Measurements from ENCODE around the gene EIF3I. TPM values are rescaled to one million over a fixed set of nuclear protein-coding genes. Genes with fewer than 3 reads are reported as not detected.

Gene EIF3I
- 243 and 249 TPM in 2 replicates for total RNA-seq

GRCh38 chr1:32221980-32222755 is at the start of gene EIF3I, which contains the start of gene TMEM234:
Gene EIF3I, plus strand, starts transcription at chr1:32222407. Its CDS starts 35 bp downstream, at chr1:32222442.
Gene TMEM234, minus strand, starts transcription at chr1:32222353. Its CDS starts 31 bp downstream, at chr1:32222322.

DNA sequence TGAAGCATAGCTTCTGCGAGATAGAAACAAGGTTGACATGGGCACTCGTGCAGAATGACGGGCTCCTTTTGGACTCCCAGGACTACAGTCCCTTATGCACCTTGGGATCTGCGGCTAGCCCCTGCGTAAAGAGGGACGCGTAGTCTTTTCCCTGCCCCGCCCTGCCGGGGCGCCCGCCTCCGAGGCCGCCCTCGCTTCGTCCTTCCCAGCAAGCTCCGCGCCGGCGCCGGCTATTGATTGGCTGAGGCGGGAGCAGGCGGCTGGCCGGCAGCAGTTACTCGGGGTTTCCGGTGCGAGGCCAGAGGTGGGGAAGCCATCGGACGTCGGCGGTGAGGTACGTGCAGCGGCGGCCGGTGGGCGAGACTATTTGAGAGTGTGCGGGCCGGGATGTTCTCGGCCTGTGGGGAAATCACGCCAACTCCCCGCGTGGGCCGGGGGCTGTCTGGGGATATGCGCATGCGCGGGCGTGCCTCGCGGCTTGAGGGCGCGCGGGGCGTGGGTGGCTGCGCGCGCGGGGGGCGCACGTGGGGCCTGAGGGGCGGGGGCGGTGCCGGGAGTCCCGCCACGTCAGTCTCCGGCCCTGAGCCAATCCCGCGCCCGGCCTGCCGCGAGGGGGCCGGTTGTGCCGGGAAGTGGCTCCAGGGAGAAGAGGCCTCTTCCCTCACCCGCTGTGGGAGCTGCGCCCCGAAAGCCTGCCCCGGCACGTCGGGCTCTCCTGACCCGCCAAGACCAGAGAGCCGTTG is 42.6 kb upstream of the EIF3I start, which contains the start of gene TXLNA:
Gene TXLNA (plus strand): TSS at position 233 of the 743 bp plus-strand sequence. CDS start 671 bp downstream, outside the sequence.

GRCh38 chr1:32200226-32201010 is 21.8 kb upstream of the EIF3I start, which contains the start of gene CCDC28B:
Gene CCDC28B, plus strand, starts transcription at chr1:32200595. Its CDS starts 1,341 bp downstream, at chr1:32201936.

DNA sequence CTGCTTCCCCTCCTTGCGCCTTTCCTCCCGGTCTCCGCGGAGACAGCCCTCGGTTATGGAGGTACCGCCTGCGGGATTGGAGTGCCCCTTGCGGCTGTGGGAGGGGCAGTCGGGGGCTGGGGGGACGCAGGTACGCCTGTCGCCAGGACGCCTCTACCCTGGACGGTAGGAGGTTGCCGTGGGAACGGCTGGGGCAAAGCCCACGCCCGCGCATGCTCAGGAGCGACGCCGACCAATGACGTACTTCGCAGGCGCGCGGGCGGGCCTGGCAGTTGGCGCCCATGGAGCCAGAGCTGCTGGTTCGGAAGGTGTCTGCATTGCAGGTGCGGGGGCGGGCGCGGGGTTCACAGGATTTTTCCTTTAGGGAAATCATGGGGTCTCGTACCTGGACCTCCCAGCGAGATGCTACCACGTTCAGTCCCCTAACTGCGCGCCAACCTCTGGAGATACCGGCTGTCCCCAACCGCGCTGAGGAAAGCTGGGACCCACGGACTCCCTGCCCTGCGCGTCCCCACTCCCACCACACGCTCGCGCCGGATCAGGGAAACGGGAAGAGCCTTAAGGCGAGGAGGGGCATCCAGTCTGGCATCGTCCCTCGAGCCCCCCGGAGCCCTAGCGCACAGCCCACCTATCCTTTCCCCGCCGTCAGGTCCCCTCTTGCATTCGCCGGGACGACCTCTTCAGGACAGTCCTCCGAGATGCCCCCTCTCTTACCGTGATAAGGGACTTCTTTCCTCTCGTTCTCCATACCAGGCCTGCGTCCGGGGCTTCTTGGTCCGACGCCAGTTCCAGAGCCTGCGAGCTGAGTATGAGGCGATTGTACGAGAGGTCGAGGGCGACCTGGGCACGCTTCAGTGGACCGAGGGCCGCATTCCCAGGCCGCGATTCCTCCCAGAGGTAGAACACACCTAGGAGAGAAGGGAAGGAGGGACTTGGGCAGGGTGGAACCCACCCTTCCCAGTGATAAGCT is 16.5 kb upstream of the EIF3I start, which contains the start of gene IQCC:
Gene IQCC (plus strand): TSS at position 271 of the 970 bp plus-strand sequence. CDS start 11 bp downstream, at position 282.

GRCh38 chr1:32208891-32209328 is 13.3 kb upstream of the EIF3I start, which contains the start of gene DCDC2B:
Gene DCDC2B, plus strand, starts transcription at chr1:32209089. Its CDS starts 5 bp downstream, at chr1:32209094.

GRCh38 chr1:32246888-32247273 is 24.7 kb downstream of the EIF3I start, which contains the start of gene FAM167B:
Gene FAM167B, plus strand, starts transcription at chr1:32247222. Its CDS starts 200 bp downstream, at chr1:32247422.

DNA sequence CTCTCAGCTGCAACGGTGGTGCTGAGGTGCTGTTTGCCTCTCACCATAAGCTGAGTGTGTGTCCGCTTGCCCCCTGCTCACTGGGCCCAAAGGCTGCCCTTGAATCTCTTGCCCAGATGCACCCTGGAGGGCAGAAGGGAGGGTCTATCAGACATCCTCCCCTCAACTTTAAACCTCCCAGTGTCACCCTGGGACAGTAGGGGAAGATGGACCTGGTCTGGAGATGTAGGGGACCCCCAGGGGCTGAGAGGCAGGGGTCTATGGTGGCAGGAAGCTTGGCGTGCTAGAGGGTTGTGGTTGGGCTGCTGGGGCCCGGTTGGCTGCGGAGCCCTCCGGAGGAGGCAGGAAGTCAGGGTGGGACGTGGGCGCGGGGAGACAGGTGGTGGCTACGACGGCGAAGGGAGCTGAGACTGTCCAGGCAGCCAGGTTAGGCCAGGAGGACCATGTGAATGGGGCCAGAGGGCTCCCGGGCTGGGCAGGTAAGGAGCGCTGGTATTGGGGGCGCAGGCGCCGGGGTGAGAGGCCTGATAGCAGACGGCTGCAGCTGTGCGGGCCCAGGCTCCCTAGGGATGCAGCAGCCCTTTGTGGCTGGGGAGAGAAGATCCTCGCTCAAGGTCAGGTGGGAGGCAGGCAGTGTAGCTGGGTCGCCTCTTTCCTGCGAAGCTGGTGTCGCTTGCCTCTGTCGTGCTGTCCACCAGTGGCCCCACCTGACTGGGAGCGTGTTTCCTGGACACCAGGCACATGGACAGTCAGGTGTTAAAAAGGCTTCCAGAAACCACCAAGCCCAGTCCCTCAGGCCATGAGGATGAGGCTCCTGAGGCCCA is 28.9 kb downstream of the EIF3I start, which contains the start of gene LCK:
Gene LCK (plus strand): TSS at position 373 of the 824 bp plus-strand sequence. CDS start 23,065 bp downstream, outside the sequence.

Other genes with a start within 250 kb of the EIF3I start
- gene KHDRBS1, start 208.5 kb upstream of the EIF3I start, total RNA-seq = 40.5 and 40.9 TPM in 2 replicates
- gene TMEM39B, start 149.5 kb upstream of the EIF3I start, total RNA-seq = 3.6 and 5.5 TPM in 2 replicates
- 32.6 and 33.3 TPM in 2 replicates for gene KPNA6, start 114.4 kb upstream of the EIF3I start, total RNA-seq
- 58.0 and 63.5 TPM in 2 replicates for gene TXLNA, start 42.7 kb upstream of the EIF3I start, total RNA-seq
- gene CCDC28B, start 21.8 kb upstream of the EIF3I start, total RNA-seq = 12.3 and 21.6 TPM in 2 replicates
- 0.12 and 0.94 TPM in 2 replicates for gene IQCC, start 16.7 kb upstream of the EIF3I start, total RNA-seq
- gene DCDC2B, start 13.3 kb upstream of the EIF3I start, total RNA-seq = not detected in 2 replicates
- 8.2 and 16.6 TPM in 2 replicates for gene TMEM234, start 54 bp upstream of the EIF3I start, total RNA-seq
- 0.68 and 6.1 TPM in 2 replicates for gene FAM167B, start 24.8 kb downstream of the EIF3I start, total RNA-seq
- gene LCK, start 28.9 kb downstream of the EIF3I start, total RNA-seq = not detected in 2 replicates
- gene HDAC1, start 69.7 kb downstream of the EIF3I start, total RNA-seq = 49.2 and 59.0 TPM in 2 replicates
- 169 and 485 TPM in 2 replicates for gene MARCKSL1, start 113.8 kb downstream of the EIF3I start, total RNA-seq
- gene FAM229A, start 140.1 kb downstream of the EIF3I start, total RNA-seq = 4.9 and 7.4 TPM in 2 replicates
- 0.70 TPM in 1 of 2 replicates, not detected in the other for gene TSSK3, start 140.1 kb downstream of the EIF3I start, total RNA-seq
- gene BSDC1, start 172.0 kb downstream of the EIF3I start, total RNA-seq = 44.1 and 104 TPM in 2 replicates
- not detected in 2 replicates for gene ZBTB8B, start 242.7 kb downstream of the EIF3I start, total RNA-seq

Data from pericardium fibroblast (primary cell).